GM12878 (cell line): ENCODE results near the gene PPT1. TPM values are rescaled to one million over a fixed set of nuclear protein-coding genes. Genes with fewer than 3 reads are reported as not detected.

ENCODE experiments used
- ATAC-seq: fragments of 200-7000 bp; cut with Tn5 transposase; 3 replicates; pipeline ENCODE4 v1.9.1; 2020; ENCODE audit warnings: mild to moderate bottlenecking, moderate library complexity
- BruUV-seq: library from RNA; stranded (reverse); fragments of 400-500 nt; replicated peaks from 2 replicates; lab custom pipeline; 2021; lab: Mats Ljungman, UMichigan
- CTCF ChIA-PET: fragments of 300-600 bp; sonication (Branson Sonifier 250); formaldehyde crosslinking; extraction: SDS; loops from one replicate; lab custom pipeline; 2021; ENCODE audit warnings: inconsistent platforms; lab: Yijun Ruan, JAX
- POLR2A ChIA-PET: fragments of 350-600 bp; formaldehyde crosslinking; extraction: SDS; loops from one replicate; lab custom pipeline; 2021; ENCODE audit warnings: inconsistent platforms; lab: Charles Lee
- RAD21 ChIA-PET: fragments of 300-600 bp; sonication (Branson Sonifier 250); formaldehyde crosslinking; loops from one replicate; lab custom pipeline; 2023; ENCODE audit warnings: antibody characterized with exemption; ENCODE audit not compliant: unreplicated experiment; lab: Charles Lee
- SMC1A ChIA-PET: fragments of 300-600 bp; sonication (Branson Sonifier 250); formaldehyde crosslinking; loops from one replicate; lab custom pipeline; 2023; ENCODE audit not compliant: unreplicated experiment, uncharacterized antibody; lab: Charles Lee
- DNase-seq: peaks from one replicate; pipeline ENCODE4 v3.0.0-alpha.2; 2011; ENCODE audit warnings: low read depth, low spot score
- FAIRE-seq: peaks from 3 replicates; lab custom pipeline; 2011; peaks lifted over from hg19 to GRCh38; lab: Jason Lieb, UNC
- H2AFZ ChIP-seq: 2 replicates; pipeline ENCODE4 v1.6.0; 2011; ENCODE audit warnings: low read depth, low read length, control low read depth; ENCODE audit not compliant: control insufficient read depth
- H3K27ac ChIP-seq: 2 replicates; pipeline ENCODE4 v1.5.1; 2011; ENCODE audit warnings: control low read depth; ENCODE audit not compliant: control insufficient read depth, insufficient read depth
- H3K27me3 ChIP-seq, 2 experiments: replicated peaks in 1 of 2; 2 replicates each; pipeline versions ENCODE4 v1.6.0 to v1.6.1; 2011; ENCODE audit warnings: low read length in 1 of 2; ENCODE audit not compliant: control insufficient read depth in 2 of 2, insufficient read depth in 2 of 2
- H3K36me3 ChIP-seq, 2 experiments: 2 replicates each; pipeline ENCODE4 v1.5.1; 2011; ENCODE audit warnings: low read length in 1 of 2; ENCODE audit not compliant: control insufficient read depth in 2 of 2, insufficient read depth in 2 of 2
- H3K4me1 ChIP-seq: 2 replicates; pipeline ENCODE4 v1.6.1; 2011; ENCODE audit warnings: mild to moderate bottlenecking, low read length, moderate library complexity, mixed read lengths; ENCODE audit not compliant: control insufficient read depth, insufficient read depth
- H3K4me2 ChIP-seq: 2 replicates; pipeline ENCODE4 v1.6.0; 2011; ENCODE audit warnings: control low read depth; ENCODE audit not compliant: control insufficient read depth, insufficient read depth
- H3K4me3 ChIP-seq: fragments of 200-600 bp; sonication (generic); 2 replicates; pipeline ENCODE4 v1.5.1; 2016
- H3K79me2 ChIP-seq: 2 replicates; pipeline ENCODE4 v1.6.0; 2011; ENCODE audit warnings: low read length; ENCODE audit not compliant: control insufficient read depth, insufficient read depth
- H3K9ac ChIP-seq: 2 replicates; pipeline ENCODE4 v1.8.0; 2011; ENCODE audit warnings: low read length, control low read depth, mixed read lengths; ENCODE audit not compliant: control insufficient read depth, insufficient read depth
- H3K9me3 ChIP-seq: replicated peaks from 3 replicates; pipeline ENCODE4 v1.5.1; 2011; ENCODE audit warnings: mild to moderate bottlenecking, low read length; ENCODE audit not compliant: control insufficient read depth, insufficient read depth
- H4K20me1 ChIP-seq: 2 replicates; pipeline ENCODE4 v1.6.0; 2011; ENCODE audit not compliant: control insufficient read depth, insufficient read depth
- FOXM1 ChIP-seq: IDR thresholded peaks from 2 replicates; pipeline ENCODE4 v1.6.1; 2012; ENCODE audit warnings: low read depth, mild to moderate bottlenecking, inconsistent platforms, low read length, moderate library complexity
- GATAD2B ChIP-seq: fragments of 450-650 bp; conservative IDR thresholded peaks from 2 replicates; pipeline ENCODE4 v1.6.1; 2017; ENCODE audit warnings: low read depth, mild to moderate bottlenecking, moderate library complexity
- IRF4 ChIP-seq: IDR thresholded peaks from 2 replicates; pipeline ENCODE4 v1.6.1; 2011; ENCODE audit warnings: low read depth, low read length
- MEF2A ChIP-seq: IDR thresholded peaks from 2 replicates; pipeline ENCODE4 v1.6.1; 2011; ENCODE audit warnings: low read depth, mild to moderate bottlenecking, low read length, moderate library complexity; ENCODE audit not compliant: insufficient read depth
- PML ChIP-seq: IDR thresholded peaks from 2 replicates; pipeline ENCODE4 v1.6.1; 2012; ENCODE audit warnings: low read length, inconsistent platforms
- RAD21 ChIP-seq: IDR thresholded peaks from 2 replicates; pipeline ENCODE4 v1.6.1; 2011; ENCODE audit warnings: mild to moderate bottlenecking, low read depth, low read length, moderate library complexity; ENCODE audit not compliant: insufficient read depth
- RB1 ChIP-seq: fragments of 450-650 bp; formaldehyde crosslinking; IDR thresholded peaks from 2 replicates; pipeline ENCODE4 v1.6.1; 2017; ENCODE audit warnings: mild to moderate bottlenecking, borderline replicate concordance
- SMC3 ChIP-seq: IDR thresholded peaks from 2 replicates; pipeline ENCODE4 v1.6.1; 2011; ENCODE audit warnings: low read length, improper control_type of control experiment, borderline replicate concordance
- SPI1 ChIP-seq: IDR thresholded peaks from 2 replicates; pipeline ENCODE4 v1.6.1; 2011; ENCODE audit warnings: low read depth, mild to moderate bottlenecking, low read length, moderate library complexity, borderline replicate concordance; ENCODE audit not compliant: insufficient read depth
- WRNIP1 ChIP-seq: IDR thresholded peaks from 2 replicates; pipeline ENCODE4 v1.6.1; 2011; ENCODE audit warnings: low read depth, low read length, improper control_type of control experiment, borderline replicate concordance
- YY1 ChIP-seq: IDR thresholded peaks from 2 replicates; pipeline ENCODE4 v1.6.1; 2011; ENCODE audit warnings: low read depth, mild to moderate bottlenecking, low read length
- ZBED1 ChIP-seq: IDR thresholded peaks from 2 replicates; pipeline ENCODE4 v1.6.1; 2016; ENCODE audit warnings: borderline replicate concordance
- WGBS: methylation state at CpG from one replicate; pipeline ENCODE4 v1.1.6; 2016; ENCODE audit warnings: low lambda C conversion rate; ENCODE audit not compliant: insufficient replicate concordance, insufficient coverage; ENCODE audit errors: missing lambda C conversion rate; 5-methylcytosine and 5-hydroxymethylcytosine counted together
- in situ Hi-C: fragments of 300-500 bp; cut with MboI; formaldehyde crosslinking; loops from 9 replicates; pipeline ENCODE4 v1.14.3; 2018; ENCODE audit warnings: mixed read lengths
- intact Hi-C: fragments of 100-400 bp; cut with micrococcal nuclease; formaldehyde crosslinking; loops from one replicate; pipeline ENCODE4 v1.14.2; 2022; ENCODE audit not compliant: unreplicated experiment
- polyA plus RNA-seq, 11 experiments: library from polyadenylated mRNA; depleted of rRNA in 4 of 11; unstranded in 6 of 11; stranded (reverse) in 5 of 11; fragments of >200 nt; fragmentation: Nextera tagmentation in 4 of 11; fragmentation: Illumina TruSeq in 1 of 11; extraction: Ambion mirVana in 4 of 11; extraction: Trizol in 1 of 11; gene quantifications; 1 replicate in 1 of 11; 2 replicates in 10 of 11; pipeline versions ENCODE4 v1.2.1 to v1.2.3, GENCODE V29; 2011 to 2016; ENCODE audit warnings: inconsistent platforms in 2 of 11, missing spikeins in 2 of 11, low read depth in 1 of 11
- total RNA-seq, 4 experiments: library from RNA; depleted of rRNA in 3 of 4; stranded (reverse); fragments of >200 nt in 3 of 4; fragmentation: Illumina TruSeq in 1 of 4; extraction: Trizol in 1 of 4; gene quantifications; 2 replicates each; pipeline versions ENCODE4 v1.2.1 to v1.2.3, GENCODE V29; 2013 to 2021
- TF ChIP-seq, protein P1 (sequence below): IDR thresholded peaks from 2 replicates; pipeline ENCODE4 v1.6.1; 2012; ENCODE audit warnings: improper control_type of control experiment, low read depth, low read length; ENCODE audit not compliant: insufficient replicate concordance
- TF ChIP-seq, protein P2 (sequence below), 3 experiments: IDR thresholded peaks in 2 of 3; conservative IDR thresholded peaks in 1 of 3; 2 replicates each; pipeline ENCODE4 v1.5.1; 2011; ENCODE audit warnings: low read depth in 3 of 3, low read length in 3 of 3, mild to moderate bottlenecking in 3 of 3, control low read depth in 2 of 3, moderate library complexity in 2 of 3, inconsistent platforms in 1 of 3, mixed read lengths in 1 of 3; ENCODE audit not compliant: control insufficient read depth in 2 of 3, insufficient read depth in 1 of 3; ENCODE audit errors: extremely low read depth in 1 of 3

The PPT1 gene
- total and polyA plus RNA-seq, 10 of the 15 experiments (the other 5 are each of a cell fraction or from before 2014, with no cell fraction given), result 50.4 to 147 (median 103) TPM

DNA sequence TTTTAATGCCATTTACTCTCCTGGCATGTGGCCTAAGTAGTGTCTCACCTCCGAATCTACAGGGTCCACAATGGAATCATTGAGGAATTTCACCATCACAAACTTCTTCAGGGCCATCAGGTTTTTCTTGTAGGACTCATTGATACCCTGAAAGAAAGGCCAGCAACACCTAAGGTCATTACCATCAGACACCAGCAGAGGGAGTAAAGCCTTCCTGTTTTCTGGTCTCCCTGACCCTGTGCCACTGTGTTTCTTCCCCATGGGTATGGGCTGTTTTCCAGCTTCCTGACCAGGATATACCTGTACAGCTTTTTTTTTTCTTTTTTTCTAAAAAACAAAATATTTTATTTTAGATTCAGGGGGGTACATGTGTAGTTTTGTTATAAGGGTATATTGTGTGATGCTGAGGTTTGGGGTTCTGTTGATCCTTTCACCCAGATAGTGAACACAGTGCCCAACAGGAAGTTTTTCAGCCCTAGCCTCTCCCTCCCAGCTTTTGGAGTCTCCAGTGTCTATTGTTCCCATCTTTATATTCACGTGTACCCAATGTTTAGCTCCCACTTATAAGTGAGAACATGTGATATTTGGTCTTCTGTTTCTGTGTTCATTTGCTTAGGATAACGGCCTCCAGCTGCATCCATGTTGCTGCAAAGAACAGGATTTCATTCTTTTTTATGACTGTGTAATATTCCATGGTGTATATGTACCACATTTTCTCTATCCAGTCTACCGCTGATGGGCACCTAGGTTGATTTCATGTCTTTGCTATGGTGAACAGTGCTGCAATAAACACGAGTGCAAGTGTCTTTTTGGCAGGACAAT lies 18.3 kb downstream of the PPT1 start:
- POLR2A ChIA-PET, result interaction anchor here (0.5 kb wide), 1 partner anchor 14 kb away, joined by 3 read pairs; no protein-coding TSS in a partner anchor
- no peaks in the 10 kb centered on the region for H3K9me3 ChIP-seq
- H3K27me3 ChIP-seq, result no peaks in the 10 kb centered on the region
- H3K79me2 ChIP-seq, result no peaks in the 10 kb centered on the region
- H2AFZ ChIP-seq, result no peak overlapping the region
- CTCF ChIA-PET, result interaction anchor here (0.6 to 20.0 kb wide), 25 partner anchors 9 to 540 kb away, joined by 3 to 271 read pairs (median 5); no protein-coding TSS in a partner anchor
- DNase-seq, result no peak
- no peak overlapping the region for H3K4me3 ChIP-seq
- ATAC-seq, result peak; percentile 98
- 80% methylated on average over 5 of the region's 5 CpGs for WGBS
- BruUV-seq, result no TSS peak
- no peak overlapping the region for H3K4me2 ChIP-seq
- H3K36me3 ChIP-seq, result peaks cover 0 to 22% of the 10 kb centered on the region in 2 experiments
- FAIRE-seq, result peak; percentile 87
- no peak overlapping the region for H3K27ac ChIP-seq
- RAD21 ChIA-PET, result interaction anchor here (0.6 to 2.1 kb wide), 6 partner anchors 13 to 259 kb away, joined by 3 to 9 read pairs (median 5); no protein-coding TSS in a partner anchor
- H3K4me1 ChIP-seq, result no peaks in the 10 kb centered on the region
- in situ Hi-C loops (no loop called here), intact Hi-C loops (loop anchor here (1.0 kb wide), 1 partner anchor 260 kb away; no protein-coding TSS in a partner anchor)
- H3K9ac ChIP-seq, result no peak overlapping the region
- SMC1A ChIA-PET, result interaction anchor here (1.1 to 3.9 kb wide), 9 partner anchors 19 to 453 kb away, joined by 3 to 20 read pairs (median 5); partner anchors contain the start of gene ZNF684
- no peaks in the 10 kb centered on the region for H4K20me1 ChIP-seq
- TF ChIP-seq WRNIP1 (no peak), RB1 (no peak), YY1 (0 out of 2 replicates have a peak, but pooled peaks have one; percentile 18), ZBED1 (no peak), RAD21 (peak; percentile 63), MEF2A (no peak), SMC3 (peak; percentile 63), GATAD2B (no peak), PML (no peak), FOXM1 (no peak), SPI1 (peak; percentile 68; the same call in 1 of the 2 replicates), IRF4 (no peak)
- TF ChIP-seq, protein P1, sequence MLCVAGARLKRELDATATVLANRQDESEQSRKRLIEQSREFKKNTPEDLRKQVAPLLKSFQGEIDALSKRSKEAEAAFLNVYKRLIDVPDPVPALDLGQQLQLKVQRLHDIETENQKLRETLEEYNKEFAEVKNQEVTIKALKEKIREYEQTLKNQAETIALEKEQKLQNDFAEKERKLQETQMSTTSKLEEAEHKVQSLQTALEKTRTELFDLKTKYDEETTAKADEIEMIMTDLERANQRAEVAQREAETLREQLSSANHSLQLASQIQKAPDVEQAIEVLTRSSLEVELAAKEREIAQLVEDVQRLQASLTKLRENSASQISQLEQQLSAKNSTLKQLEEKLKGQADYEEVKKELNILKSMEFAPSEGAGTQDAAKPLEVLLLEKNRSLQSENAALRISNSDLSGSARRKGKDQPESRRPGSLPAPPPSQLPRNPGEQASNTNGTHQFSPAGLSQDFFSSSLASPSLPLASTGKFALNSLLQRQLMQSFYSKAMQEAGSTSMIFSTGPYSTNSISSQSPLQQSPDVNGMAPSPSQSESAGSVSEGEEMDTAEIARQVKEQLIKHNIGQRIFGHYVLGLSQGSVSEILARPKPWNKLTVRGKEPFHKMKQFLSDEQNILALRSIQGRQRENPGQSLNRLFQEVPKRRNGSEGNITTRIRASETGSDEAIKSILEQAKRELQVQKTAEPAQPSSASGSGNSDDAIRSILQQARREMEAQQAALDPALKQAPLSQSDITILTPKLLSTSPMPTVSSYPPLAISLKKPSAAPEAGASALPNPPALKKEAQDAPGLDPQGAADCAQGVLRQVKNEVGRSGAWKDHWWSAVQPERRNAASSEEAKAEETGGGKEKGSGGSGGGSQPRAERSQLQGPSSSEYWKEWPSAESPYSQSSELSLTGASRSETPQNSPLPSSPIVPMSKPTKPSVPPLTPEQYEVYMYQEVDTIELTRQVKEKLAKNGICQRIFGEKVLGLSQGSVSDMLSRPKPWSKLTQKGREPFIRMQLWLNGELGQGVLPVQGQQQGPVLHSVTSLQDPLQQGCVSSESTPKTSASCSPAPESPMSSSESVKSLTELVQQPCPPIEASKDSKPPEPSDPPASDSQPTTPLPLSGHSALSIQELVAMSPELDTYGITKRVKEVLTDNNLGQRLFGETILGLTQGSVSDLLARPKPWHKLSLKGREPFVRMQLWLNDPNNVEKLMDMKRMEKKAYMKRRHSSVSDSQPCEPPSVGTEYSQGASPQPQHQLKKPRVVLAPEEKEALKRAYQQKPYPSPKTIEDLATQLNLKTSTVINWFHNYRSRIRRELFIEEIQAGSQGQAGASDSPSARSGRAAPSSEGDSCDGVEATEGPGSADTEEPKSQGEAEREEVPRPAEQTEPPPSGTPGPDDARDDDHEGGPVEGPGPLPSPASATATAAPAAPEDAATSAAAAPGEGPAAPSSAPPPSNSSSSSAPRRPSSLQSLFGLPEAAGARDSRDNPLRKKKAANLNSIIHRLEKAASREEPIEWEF, result no peak
- TF ChIP-seq, protein P2, sequence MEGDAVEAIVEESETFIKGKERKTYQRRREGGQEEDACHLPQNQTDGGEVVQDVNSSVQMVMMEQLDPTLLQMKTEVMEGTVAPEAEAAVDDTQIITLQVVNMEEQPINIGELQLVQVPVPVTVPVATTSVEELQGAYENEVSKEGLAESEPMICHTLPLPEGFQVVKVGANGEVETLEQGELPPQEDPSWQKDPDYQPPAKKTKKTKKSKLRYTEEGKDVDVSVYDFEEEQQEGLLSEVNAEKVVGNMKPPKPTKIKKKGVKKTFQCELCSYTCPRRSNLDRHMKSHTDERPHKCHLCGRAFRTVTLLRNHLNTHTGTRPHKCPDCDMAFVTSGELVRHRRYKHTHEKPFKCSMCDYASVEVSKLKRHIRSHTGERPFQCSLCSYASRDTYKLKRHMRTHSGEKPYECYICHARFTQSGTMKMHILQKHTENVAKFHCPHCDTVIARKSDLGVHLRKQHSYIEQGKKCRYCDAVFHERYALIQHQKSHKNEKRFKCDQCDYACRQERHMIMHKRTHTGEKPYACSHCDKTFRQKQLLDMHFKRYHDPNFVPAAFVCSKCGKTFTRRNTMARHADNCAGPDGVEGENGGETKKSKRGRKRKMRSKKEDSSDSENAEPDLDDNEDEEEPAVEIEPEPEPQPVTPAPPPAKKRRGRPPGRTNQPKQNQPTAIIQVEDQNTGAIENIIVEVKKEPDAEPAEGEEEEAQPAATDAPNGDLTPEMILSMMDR (IDR thresholded peaks at IDR 0.05 in 2 of 3, conservative IDR thresholded peaks at IDR 0.05 in 1 of 3; ENCODE audit: control insufficient read depth in 2 of 3, extremely low read depth in 1 of 3, insufficient read depth in 1 of 3, low read depth in 3 of 3, low read length in 3 of 3), result peak; percentile 74 to 85 (median 75)
